IMR-90 (cell line): ENCODE data around the gene PPP1R8. TPM values are rescaled to one million over a fixed set of nuclear protein-coding genes. Genes with fewer than 3 reads are reported as not detected.

Source experiments
- ATAC-seq: fragments of 200-7000 bp; cut with Tn5 transposase; 2 replicates; pipeline ENCODE4 v1.9.1; 2020; ENCODE audit warnings: low read depth, mild to moderate bottlenecking, moderate library complexity
- BruUV-seq: library from RNA; stranded (reverse); fragments of 400-500 nt; replicated peaks from 2 replicates; lab custom pipeline; 2021; lab: Mats Ljungman, UMichigan
- CTCF ChIA-PET: fragments of 300-600 bp; formaldehyde crosslinking; extraction: SDS; loops from one replicate; lab custom pipeline; 2021; ENCODE audit warnings: antibody characterized with exemption; lab: Yijun Ruan, JAX
- POLR2A ChIA-PET: fragments of 300-600 bp; sonication (Branson Sonifier 250); formaldehyde crosslinking; loops from one replicate; lab custom pipeline; 2022; ENCODE audit warnings: antibody characterized with exemption; ENCODE audit not compliant: unreplicated experiment; lab: Charles Lee
- DNase-seq: peaks from one replicate; pipeline ENCODE4 v3.0.0; 2013
- H2AFZ ChIP-seq: replicated peaks from 2 replicates; pipeline ENCODE3; 2013; ENCODE audit warnings: low read length, mild to moderate bottlenecking; ENCODE audit not compliant: poor library complexity
- H2AK5ac ChIP-seq: 2 replicates; pipeline ENCODE4 v1.6.1; 2013; ENCODE audit warnings: low read depth, low read length, inconsistent platforms
- H2AK9ac ChIP-seq: replicated peaks from 2 replicates; pipeline ENCODE3; 2013; ENCODE audit warnings: mild to moderate bottlenecking, low read depth, low read length, moderate library complexity; ENCODE audit not compliant: poor library complexity
- H2BK120ac ChIP-seq: 2 replicates; pipeline ENCODE4 v1.6.1; 2013; ENCODE audit warnings: low read depth, low read length, inconsistent platforms
- H2BK15ac ChIP-seq: 3 replicates; pipeline ENCODE4 v1.6.1; 2013; ENCODE audit warnings: low read depth, low read length, inconsistent platforms
- H2BK20ac ChIP-seq: 2 replicates; pipeline ENCODE4 v1.6.1; 2013; ENCODE audit warnings: low read depth, mild to moderate bottlenecking, inconsistent platforms, low read length, moderate library complexity
- H2BK5ac ChIP-seq: 2 replicates; pipeline ENCODE4 v1.6.1; 2013; ENCODE audit warnings: mild to moderate bottlenecking, low read depth, low read length, inconsistent platforms; ENCODE audit not compliant: poor library complexity, severe bottlenecking
- H3K14ac ChIP-seq: replicated peaks from 2 replicates; pipeline ENCODE4 v1.6.1; 2013; ENCODE audit warnings: low read depth, low read length, inconsistent platforms
- H3K18ac ChIP-seq: 2 replicates; pipeline ENCODE4 v1.6.1; 2013; ENCODE audit warnings: low read depth, low read length, control low read depth
- H3K23ac ChIP-seq: 2 replicates; pipeline ENCODE4 v1.6.1; 2013; ENCODE audit warnings: low read depth, low read length, inconsistent platforms
- H3K27ac ChIP-seq: 2 replicates; pipeline ENCODE4 v1.5.1; 2013; ENCODE audit warnings: mild to moderate bottlenecking, control low read depth, low read length; ENCODE audit not compliant: insufficient read depth
- H3K27me3 ChIP-seq: 2 replicates; pipeline ENCODE4 v1.6.1; 2013; ENCODE audit warnings: low read length; ENCODE audit not compliant: control insufficient read depth, insufficient read depth
- H3K36me3 ChIP-seq: 2 replicates; pipeline ENCODE4 v1.6.1; 2013; ENCODE audit warnings: low read length, mixed read lengths; ENCODE audit not compliant: control insufficient read depth, insufficient read depth
- H3K4ac ChIP-seq: 2 replicates; pipeline ENCODE4 v1.6.1; 2013; ENCODE audit warnings: low read depth, low read length, inconsistent platforms
- H3K4me1 ChIP-seq: 2 replicates; pipeline ENCODE4 v1.6.1; 2013; ENCODE audit warnings: low read length, mixed read lengths; ENCODE audit not compliant: control insufficient read depth, insufficient read depth
- H3K4me2 ChIP-seq: 2 replicates; pipeline ENCODE4 v1.6.1; 2013; ENCODE audit warnings: low read depth, mild to moderate bottlenecking, control low read depth, low read length, moderate library complexity
- H3K4me3 ChIP-seq: 2 replicates; pipeline ENCODE4 v1.5.1; 2013; ENCODE audit warnings: low read depth, mild to moderate bottlenecking, control low read depth, low read length, moderate library complexity; ENCODE audit not compliant: insufficient read depth
- H3K56ac ChIP-seq: 2 replicates; pipeline ENCODE4 v1.6.1; 2013; ENCODE audit warnings: low read length, inconsistent platforms; ENCODE audit not compliant: insufficient read depth; ENCODE audit errors: extremely low read depth
- H3K79me1 ChIP-seq, 2 experiments: 2 replicates each; pipeline ENCODE4 v1.6.1; 2013; ENCODE audit warnings: low read length in 2 of 2, inconsistent platforms in 1 of 2, low read depth in 1 of 2
- H3K9ac ChIP-seq: 2 replicates; pipeline ENCODE4 v1.6.1; 2013; ENCODE audit warnings: low read depth, low read length, control low read depth
- H3K9me1 ChIP-seq: 2 replicates; pipeline ENCODE4 v1.6.1; 2013; ENCODE audit warnings: low read length, inconsistent platforms; ENCODE audit not compliant: insufficient read depth
- H3K9me3 ChIP-seq: 2 replicates; pipeline ENCODE4 v1.6.1; 2013; ENCODE audit warnings: low read length; ENCODE audit not compliant: control insufficient read depth, insufficient read depth
- H4K20me1 ChIP-seq: 2 replicates; pipeline ENCODE4 v1.6.1; 2013; ENCODE audit warnings: low read length, inconsistent platforms; ENCODE audit not compliant: insufficient read depth
- H4K5ac ChIP-seq: 2 replicates; pipeline ENCODE4 v1.6.1; 2013; ENCODE audit warnings: mild to moderate bottlenecking, low read depth, low read length, control low read depth
- H4K8ac ChIP-seq, 2 experiments: 2 replicates each; pipeline ENCODE4 v1.6.1; 2013; ENCODE audit warnings: low read depth in 2 of 2, low read length in 2 of 2, control low read depth in 1 of 2, inconsistent platforms in 1 of 2
- H4K91ac ChIP-seq: 2 replicates; pipeline ENCODE4 v1.6.1; 2013; ENCODE audit warnings: low read depth, low read length, inconsistent platforms; ENCODE audit not compliant: insufficient read depth
- CEBPB ChIP-seq: IDR thresholded peaks from 2 replicates; pipeline ENCODE4 v1.6.1; 2012; ENCODE audit warnings: low read depth, low read length, improper control_type of control experiment
- MAFK ChIP-seq: IDR thresholded peaks from 2 replicates; pipeline ENCODE4 v1.6.1; 2012; ENCODE audit warnings: low read depth, low read length, improper control_type of control experiment
- MAZ ChIP-seq: IDR thresholded peaks from 2 replicates; pipeline ENCODE4 v1.6.1; 2012; ENCODE audit warnings: low read depth, mild to moderate bottlenecking, low read length, improper control_type of control experiment, moderate library complexity, borderline replicate concordance
- POLR2A ChIP-seq: IDR thresholded peaks from 2 replicates; pipeline ENCODE4 v1.6.1; 2012; ENCODE audit warnings: mild to moderate bottlenecking, low read depth, low read length
- RAD21 ChIP-seq: IDR thresholded peaks from 2 replicates; pipeline ENCODE4 v1.6.1; 2012; ENCODE audit warnings: low read length, improper control_type of control experiment
- SMC3 ChIP-seq: fragments of 150-350 bp; IDR thresholded peaks from 2 replicates; pipeline ENCODE4 v1.6.1; 2016; ENCODE audit warnings: low read depth, mild to moderate bottlenecking, antibody characterized with exemption, low read length, moderate library complexity
- WGBS, 2 experiments: methylation state at CpG; one replicate each; pipeline versions ENCODE4 v1.1.5 to v1.1.7; 2013; ENCODE audit warnings: missing lambda C conversion rate in 2 of 2; ENCODE audit not compliant: insufficient read length in 1 of 2; ENCODE audit errors: extremely low coverage in 2 of 2; 5-methylcytosine and 5-hydroxymethylcytosine counted together
- dilution Hi-C: fragments of 300-500 bp; cut with HindIII; formaldehyde crosslinking; loops from one replicate; pipeline ENCODE4 v1.14.3; 2018; ENCODE audit warnings: low sequenced_read_pairs; ENCODE audit not compliant: unreplicated experiment
- in situ Hi-C: fragments of 300-500 bp; cut with MboI; formaldehyde crosslinking; loops from 3 replicates; pipeline ENCODE4 v1.14.3; 2019; ENCODE audit warnings: low sequenced_read_pairs, inconsistent platforms, mixed read lengths
- intact Hi-C: fragments of 100-400 bp; cut with micrococcal nuclease; formaldehyde crosslinking; loops from 2 replicates; pipeline ENCODE4 v1.10.0; 2022
- polyA plus RNA-seq, 3 experiments: library from polyadenylated mRNA; depleted of rRNA; stranded (reverse); fragments of >200 nt; gene quantifications; 2 replicates each; pipeline ENCODE4 v1.2.3, GENCODE V29; 2012; ENCODE audit warnings: low replicate concordance in 1 of 3
- total RNA-seq: library from RNA; depleted of rRNA; stranded (reverse); fragments of >200 nt; gene quantifications from 2 replicates; pipeline ENCODE4 v1.2.3, GENCODE V29; 2012
- TF ChIP-seq, protein P1 (sequence below): conservative IDR thresholded peaks from 2 replicates; pipeline ENCODE4 v1.5.1; 2012; ENCODE audit warnings: mild to moderate bottlenecking, low read depth, low read length, improper control_type of control experiment
- TF ChIP-seq, protein P2 (sequence below): fragments of 150-350 bp; IDR thresholded peaks from 2 replicates; pipeline ENCODE4 v1.6.1; 2017; ENCODE audit warnings: mild to moderate bottlenecking, antibody characterized with exemption, low read length, low read depth

Gene PPP1R8
- total and polyA plus RNA-seq, 2 of the 4 experiments (the other 2 are of a cell fraction), result 53.8 to 80.1 TPM

DNA sequence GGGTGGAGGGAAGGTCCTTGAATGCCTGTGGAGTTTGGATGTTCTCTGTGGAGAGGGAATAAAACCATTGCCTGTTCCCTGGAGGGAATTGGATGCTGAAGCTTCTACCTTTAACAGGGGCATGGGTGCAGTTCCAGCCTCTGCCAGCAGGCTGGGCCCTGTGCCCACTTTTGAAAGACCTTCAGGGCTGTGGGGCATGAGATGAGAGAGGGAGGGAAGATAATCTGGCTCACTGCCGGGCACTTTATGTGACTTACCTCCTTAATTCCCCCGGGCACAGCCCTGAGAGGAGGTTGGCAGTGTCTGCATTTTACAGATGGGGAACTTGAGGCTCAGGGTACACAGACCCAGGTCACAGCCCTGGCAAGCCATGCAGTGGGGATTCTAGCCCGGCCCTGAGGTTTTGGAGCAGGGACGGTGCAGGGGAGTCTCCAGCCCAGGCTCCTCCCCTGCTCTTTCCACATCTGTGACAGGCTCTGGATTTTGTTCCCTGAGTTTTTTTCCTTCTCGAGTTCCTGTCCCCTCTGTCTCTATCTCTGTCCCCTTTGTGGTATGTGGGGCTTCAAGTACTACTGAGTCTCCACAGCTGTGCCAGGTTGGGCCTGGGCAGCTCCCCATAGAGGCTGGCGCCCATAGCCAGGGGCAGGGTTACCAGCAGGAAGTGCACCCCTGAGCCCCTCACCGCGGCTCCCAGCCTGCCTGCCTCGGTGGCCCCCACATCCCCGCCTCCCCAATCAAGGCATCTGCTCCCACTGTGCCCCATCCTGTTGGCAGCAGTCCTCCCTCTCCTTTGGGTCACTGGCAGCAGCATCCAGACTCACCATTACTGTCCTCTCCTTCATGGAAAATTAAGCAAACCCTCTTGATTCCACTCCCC lies 27.7 kb downstream of the PPP1R8 start:
- Histone ChIP-seq H3K9me1 (peaks cover 9% of the 10 kb centered on the region; the same call in 1 of the 2 replicates), H3K4me3 (no peak overlapping the region), H4K20me1 (no peaks in the 10 kb centered on the region), H3K4me1 (peaks cover 5% of the 10 kb centered on the region), H2AK9ac (peak overlapping the region; percentile 44), H2AFZ (peak overlapping the region; percentile 91), H2BK15ac (no peak overlapping the region), H3K9ac (no peak overlapping the region), H3K27me3 (no peaks in the 10 kb centered on the region), H4K8ac (no peak overlapping the region; a peak in 1 of 4 replicates), H3K36me3 (no peaks in the 10 kb centered on the region), H4K5ac (no peak overlapping the region), H2BK120ac (peak overlapping the region; percentile 20; the same call in 1 of the 2 replicates), H3K4me2 (peak overlapping the region; percentile 39; the same call in 1 of the 2 replicates), H2BK20ac (no peak overlapping the region), H3K27ac (no peak overlapping the region), H3K79me1 (no peaks in the 10 kb centered on the region), H2BK5ac (no peak overlapping the region), H3K9me3 (no peaks in the 10 kb centered on the region), H4K91ac (no peak overlapping the region), H2AK5ac (peak overlapping the region; percentile 16; the same call in 1 of the 2 replicates), H3K14ac (no peak overlapping the region), H3K23ac (no peak overlapping the region), H3K4ac (no peak overlapping the region; the same call in 1 of the 2 replicates), H3K56ac (no peak overlapping the region), H3K18ac (no peak overlapping the region)
- no TSS peak for BruUV-seq
- TF ChIP-seq SMC3 (peak; percentile 93), MAZ (peak; percentile 90), CEBPB (no peak), RAD21 (peak; percentile 99), POLR2A (peak; percentile 48; the same call in 1 of the 2 replicates), MAFK (no peak)
- TF ChIP-seq, protein P1, sequence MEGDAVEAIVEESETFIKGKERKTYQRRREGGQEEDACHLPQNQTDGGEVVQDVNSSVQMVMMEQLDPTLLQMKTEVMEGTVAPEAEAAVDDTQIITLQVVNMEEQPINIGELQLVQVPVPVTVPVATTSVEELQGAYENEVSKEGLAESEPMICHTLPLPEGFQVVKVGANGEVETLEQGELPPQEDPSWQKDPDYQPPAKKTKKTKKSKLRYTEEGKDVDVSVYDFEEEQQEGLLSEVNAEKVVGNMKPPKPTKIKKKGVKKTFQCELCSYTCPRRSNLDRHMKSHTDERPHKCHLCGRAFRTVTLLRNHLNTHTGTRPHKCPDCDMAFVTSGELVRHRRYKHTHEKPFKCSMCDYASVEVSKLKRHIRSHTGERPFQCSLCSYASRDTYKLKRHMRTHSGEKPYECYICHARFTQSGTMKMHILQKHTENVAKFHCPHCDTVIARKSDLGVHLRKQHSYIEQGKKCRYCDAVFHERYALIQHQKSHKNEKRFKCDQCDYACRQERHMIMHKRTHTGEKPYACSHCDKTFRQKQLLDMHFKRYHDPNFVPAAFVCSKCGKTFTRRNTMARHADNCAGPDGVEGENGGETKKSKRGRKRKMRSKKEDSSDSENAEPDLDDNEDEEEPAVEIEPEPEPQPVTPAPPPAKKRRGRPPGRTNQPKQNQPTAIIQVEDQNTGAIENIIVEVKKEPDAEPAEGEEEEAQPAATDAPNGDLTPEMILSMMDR, result peak; percentile 98
- TF ChIP-seq, protein P2, sequence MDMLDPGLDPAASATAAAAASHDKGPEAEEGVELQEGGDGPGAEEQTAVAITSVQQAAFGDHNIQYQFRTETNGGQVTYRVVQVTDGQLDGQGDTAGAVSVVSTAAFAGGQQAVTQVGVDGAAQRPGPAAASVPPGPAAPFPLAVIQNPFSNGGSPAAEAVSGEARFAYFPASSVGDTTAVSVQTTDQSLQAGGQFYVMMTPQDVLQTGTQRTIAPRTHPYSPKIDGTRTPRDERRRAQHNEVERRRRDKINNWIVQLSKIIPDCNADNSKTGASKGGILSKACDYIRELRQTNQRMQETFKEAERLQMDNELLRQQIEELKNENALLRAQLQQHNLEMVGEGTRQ, result no peak
- WGBS, 2 experiments, result 60% methylated on average over 1 of the region's 10 CpGs; no CpG with 5 or more reads in 1 of the 2 experiments
- in situ Hi-C loops, result loop anchor here (25.0 kb wide), 1 partner anchor 354 kb away; no protein-coding TSS in a partner anchor
- POLR2A ChIA-PET, result no interaction called here
- CTCF ChIA-PET, result interaction anchor here (0.5 to 1.9 kb wide), 6 partner anchors 82 to 403 kb away, joined by 3 to 6 read pairs (median 3); no protein-coding TSS in a partner anchor
- ATAC-seq, result peak; percentile 94
- DNase-seq, result peak; percentile 77
- intact Hi-C loops, result loop anchor here (1.0 to 10.0 kb wide), 3 partner anchors 121 to 346 kb away; partner anchors contain the start of gene EYA3
- dilution Hi-C loops, result no loop called here
